CD14-positive monocyte (primary cell): ENCODE data around the gene BBS2. TPM values are rescaled to one million over a fixed set of nuclear protein-coding genes. Genes with fewer than 3 reads are reported as not detected.

ENCODE experiments used
- DNase-seq, 3 donors: peaks; one replicate each; pipeline ENCODE4 v3.0.0-alpha.2; 2011 to 2022
- H2AFZ ChIP-seq: 2 replicates; pipeline ENCODE4 v1.6.0; 2012; ENCODE audit warnings: mild to moderate bottlenecking, low read depth, low read length, inconsistent platforms; ENCODE audit not compliant: insufficient read depth, poor library complexity, severe bottlenecking
- H3K27ac ChIP-seq, 2 donors: 1 replicate in 1 of 2; 2 replicates in 1 of 2; pipeline ENCODE4 v1.5.1; 2012 to 2013; ENCODE audit warnings: low read length in 2 of 2, control low read depth in 1 of 2, inconsistent platforms in 1 of 2, low read depth in 1 of 2, mild to moderate bottlenecking in 1 of 2
- H3K27me3 ChIP-seq, 2 donors: one replicate each; pipeline versions ENCODE4 v1.6.0 to v1.6.1; 2011 to 2013; ENCODE audit warnings: low read length in 2 of 2; ENCODE audit not compliant: control insufficient read depth in 2 of 2, insufficient read depth in 2 of 2
- H3K36me3 ChIP-seq, 2 donors: replicated peaks in 1 of 2; 1 replicate in 1 of 2; 2 replicates in 1 of 2; pipeline versions ENCODE4 v1.5.1 to v1.6.1; 2012 to 2013; ENCODE audit warnings: low read length in 2 of 2, control low read depth in 1 of 2, inconsistent platforms in 1 of 2, mild to moderate bottlenecking in 1 of 2; ENCODE audit not compliant: insufficient read depth in 2 of 2, control insufficient read depth in 1 of 2
- H3K4me1 ChIP-seq, 2 donors: 1 replicate in 1 of 2; 2 replicates in 1 of 2; pipeline versions ENCODE4 v1.5.1 to v1.6.1; 2012 to 2013; ENCODE audit warnings: low read length in 2 of 2, control low read depth in 1 of 2, inconsistent platforms in 1 of 2, mild to moderate bottlenecking in 1 of 2, moderate library complexity in 1 of 2; ENCODE audit not compliant: insufficient read depth in 2 of 2, control insufficient read depth in 1 of 2
- H3K4me2 ChIP-seq: replicated peaks from 2 replicates; pipeline ENCODE3; 2012; ENCODE audit warnings: low read length, moderate library complexity, mild to moderate bottlenecking; ENCODE audit not compliant: poor library complexity, severe bottlenecking; ENCODE audit errors: extremely low read depth
- H3K4me3 ChIP-seq, 3 experiments: fragments of 200-600 bp in 1 of 3; sonication (generic) in 1 of 3; replicated peaks in 1 of 3; 1 replicate in 2 of 3; 2 replicates in 1 of 3; pipeline ENCODE4 v1.5.1; 2011 to 2013; ENCODE audit warnings: low read length in 3 of 3, mild to moderate bottlenecking in 3 of 3, control low read depth in 2 of 3, low read depth in 2 of 3, inconsistent platforms in 1 of 3, moderate library complexity in 1 of 3
- H3K79me2 ChIP-seq: 2 replicates; pipeline ENCODE4 v1.6.0; 2012; ENCODE audit warnings: mild to moderate bottlenecking, control low read depth, inconsistent platforms, low read length, moderate library complexity; ENCODE audit not compliant: insufficient read depth
- H3K9ac ChIP-seq: 2 replicates; pipeline ENCODE4 v1.6.0; 2017; ENCODE audit warnings: low read length, mild to moderate bottlenecking; ENCODE audit not compliant: insufficient read depth, poor library complexity, severe bottlenecking
- H3K9me3 ChIP-seq, 2 donors: replicated peaks in 1 of 2; 1 replicate in 1 of 2; 2 replicates in 1 of 2; pipeline versions ENCODE4 v1.5.1 to v1.6.1; 2012 to 2013; ENCODE audit warnings: low read length in 2 of 2, control low read depth in 1 of 2; ENCODE audit not compliant: control insufficient read depth in 1 of 2, insufficient read depth in 1 of 2
- H4K20me1 ChIP-seq: 2 replicates; pipeline ENCODE4 v1.6.0; 2012; ENCODE audit warnings: mild to moderate bottlenecking, low read length, control low read depth, moderate library complexity; ENCODE audit not compliant: insufficient read depth
- H3K27ac Mint-ChIP-seq, 7 donors: one replicate each; pipeline ENCODE4 v1.8.0; 2020; ENCODE audit warnings: mild to moderate bottlenecking in 7 of 7, mixed read lengths in 7 of 7, moderate library complexity in 6 of 7, inconsistent platforms in 2 of 7
- H3K27me3 Mint-ChIP-seq, 3 donors: one replicate each; pipeline ENCODE4 v1.8.0; 2021 to 2022; ENCODE audit warnings: low read depth in 3 of 3, mild to moderate bottlenecking in 3 of 3, mixed read lengths in 3 of 3, moderate library complexity in 3 of 3, inconsistent platforms in 1 of 3
- H3K36me3 Mint-ChIP-seq, 2 donors: one replicate each; pipeline ENCODE4 v1.8.0; 2020; ENCODE audit warnings: mixed read lengths in 2 of 2, inconsistent platforms in 1 of 2, mild to moderate bottlenecking in 1 of 2
- H3K4me1 Mint-ChIP-seq: one replicate; pipeline ENCODE4 v1.8.0; 2020; ENCODE audit warnings: mild to moderate bottlenecking, mixed read lengths
- H3K4me3 Mint-ChIP-seq, 2 donors: one replicate each; pipeline ENCODE4 v1.8.0; 2020; ENCODE audit warnings: mild to moderate bottlenecking in 2 of 2, mixed read lengths in 2 of 2, moderate library complexity in 1 of 2
- H3K9me3 Mint-ChIP-seq, 7 donors: one replicate each; pipeline ENCODE4 v1.8.0; 2020 to 2022; ENCODE audit warnings: mixed read lengths in 7 of 7, mild to moderate bottlenecking in 6 of 7, moderate library complexity in 6 of 7, inconsistent platforms in 2 of 7
- WGBS: methylation state at CpG from one replicate; pipeline ENCODE4 v1.1.5; 2013; ENCODE audit warnings: missing lambda C conversion rate; ENCODE audit not compliant: insufficient coverage; 5-methylcytosine and 5-hydroxymethylcytosine counted together
- intact Hi-C, 2 donors: fragments of 100-400 bp; cut with micrococcal nuclease; formaldehyde crosslinking; loops; one replicate each; pipeline versions ENCODE4 v1.15.0 to v1.15.1; 2023
- polyA plus RNA-seq, 3 donors: library from polyadenylated mRNA; depleted of rRNA in 1 of 3; unstranded in 2 of 3; stranded (reverse) in 1 of 3; fragments of 300-500 nt in 2 of 3; fragments of >200 nt in 1 of 3; fragmentation: Illumina TruSeq in 2 of 3; gene quantifications; 1 replicate in 2 of 3; 2 replicates in 1 of 3; pipeline ENCODE4 v1.2.3, GENCODE V29; 2012 to 2021
- TF ChIP-seq, protein P1 (sequence below): fragments of 200-600 bp; IDR thresholded peaks from one replicate; pipeline ENCODE4 v1.8.0; 2022; ENCODE audit warnings: antibody characterized with exemption, mild to moderate bottlenecking

The BBS2 gene
- polyA plus RNA-seq, 3 donors = 16.6 to 35.5 (median 18.8) TPM

DNA sequence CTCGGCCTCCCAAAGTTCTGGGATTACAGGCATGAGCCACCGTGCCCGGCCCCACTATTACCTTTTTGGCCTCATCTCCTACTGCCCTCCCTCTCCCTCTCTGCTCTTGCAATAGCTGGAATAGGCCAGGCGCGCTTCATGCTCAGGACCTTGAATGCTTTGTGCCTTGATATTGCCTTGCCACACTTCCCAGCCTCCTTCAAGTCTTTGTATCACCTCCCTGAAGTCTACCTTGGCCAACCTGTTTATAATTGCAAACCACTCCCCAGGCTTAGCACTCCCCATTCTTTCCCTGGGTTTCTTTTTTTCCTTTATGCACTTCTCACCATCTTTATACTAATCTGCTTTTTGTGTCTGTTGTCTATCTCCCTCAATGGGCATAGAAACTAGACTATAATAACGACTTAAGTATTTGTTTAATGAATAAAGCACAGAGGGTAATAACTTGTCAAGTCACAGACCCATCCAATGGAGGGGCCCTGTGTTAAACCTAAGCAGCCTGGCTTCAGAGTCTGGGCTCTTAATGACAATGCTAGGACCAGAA, 61.8 kb downstream of the BBS2 start:
- H2AFZ ChIP-seq = no peak overlapping the region
- H3K9ac ChIP-seq = no peak overlapping the region
- WGBS = 97% methylated on average over 5 of the region's 6 CpGs
- no peaks in the 10 kb centered on the region for H3K27me3 Mint-ChIP-seq
- H3K9me3 Mint-ChIP-seq = no peaks in the 10 kb centered on the region
- no peaks in the 10 kb centered on the region for H3K9me3 ChIP-seq
- no peak overlapping the region for H3K4me3 ChIP-seq
- H3K4me1 ChIP-seq = no peaks in the 10 kb centered on the region
- intact Hi-C loops = loop anchor here in 1 of 2 donors (10.0 kb wide), 1 partner anchor 147 kb away; the partner anchor contains the start of gene MT2A
- H3K36me3 ChIP-seq = peaks cover 48 to 95% of the 10 kb centered on the region in 2 donors
- TF ChIP-seq, protein P1, sequence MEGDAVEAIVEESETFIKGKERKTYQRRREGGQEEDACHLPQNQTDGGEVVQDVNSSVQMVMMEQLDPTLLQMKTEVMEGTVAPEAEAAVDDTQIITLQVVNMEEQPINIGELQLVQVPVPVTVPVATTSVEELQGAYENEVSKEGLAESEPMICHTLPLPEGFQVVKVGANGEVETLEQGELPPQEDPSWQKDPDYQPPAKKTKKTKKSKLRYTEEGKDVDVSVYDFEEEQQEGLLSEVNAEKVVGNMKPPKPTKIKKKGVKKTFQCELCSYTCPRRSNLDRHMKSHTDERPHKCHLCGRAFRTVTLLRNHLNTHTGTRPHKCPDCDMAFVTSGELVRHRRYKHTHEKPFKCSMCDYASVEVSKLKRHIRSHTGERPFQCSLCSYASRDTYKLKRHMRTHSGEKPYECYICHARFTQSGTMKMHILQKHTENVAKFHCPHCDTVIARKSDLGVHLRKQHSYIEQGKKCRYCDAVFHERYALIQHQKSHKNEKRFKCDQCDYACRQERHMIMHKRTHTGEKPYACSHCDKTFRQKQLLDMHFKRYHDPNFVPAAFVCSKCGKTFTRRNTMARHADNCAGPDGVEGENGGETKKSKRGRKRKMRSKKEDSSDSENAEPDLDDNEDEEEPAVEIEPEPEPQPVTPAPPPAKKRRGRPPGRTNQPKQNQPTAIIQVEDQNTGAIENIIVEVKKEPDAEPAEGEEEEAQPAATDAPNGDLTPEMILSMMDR = no peak
- no peak overlapping the region for H3K27ac Mint-ChIP-seq
- H3K27me3 ChIP-seq = no peaks in the 10 kb centered on the region
- H3K4me3 Mint-ChIP-seq = no peak overlapping the region
- H3K36me3 Mint-ChIP-seq = peaks cover 70 to 82% of the 10 kb centered on the region in 2 donors
- H3K27ac ChIP-seq = no peak overlapping the region
- H3K79me2 ChIP-seq = peaks cover 8% of the 10 kb centered on the region
- DNase-seq = no peak
- H3K4me2 ChIP-seq = no peak overlapping the region
- no peaks in the 10 kb centered on the region for H3K4me1 Mint-ChIP-seq
- no peaks in the 10 kb centered on the region for H4K20me1 ChIP-seq

DNA sequence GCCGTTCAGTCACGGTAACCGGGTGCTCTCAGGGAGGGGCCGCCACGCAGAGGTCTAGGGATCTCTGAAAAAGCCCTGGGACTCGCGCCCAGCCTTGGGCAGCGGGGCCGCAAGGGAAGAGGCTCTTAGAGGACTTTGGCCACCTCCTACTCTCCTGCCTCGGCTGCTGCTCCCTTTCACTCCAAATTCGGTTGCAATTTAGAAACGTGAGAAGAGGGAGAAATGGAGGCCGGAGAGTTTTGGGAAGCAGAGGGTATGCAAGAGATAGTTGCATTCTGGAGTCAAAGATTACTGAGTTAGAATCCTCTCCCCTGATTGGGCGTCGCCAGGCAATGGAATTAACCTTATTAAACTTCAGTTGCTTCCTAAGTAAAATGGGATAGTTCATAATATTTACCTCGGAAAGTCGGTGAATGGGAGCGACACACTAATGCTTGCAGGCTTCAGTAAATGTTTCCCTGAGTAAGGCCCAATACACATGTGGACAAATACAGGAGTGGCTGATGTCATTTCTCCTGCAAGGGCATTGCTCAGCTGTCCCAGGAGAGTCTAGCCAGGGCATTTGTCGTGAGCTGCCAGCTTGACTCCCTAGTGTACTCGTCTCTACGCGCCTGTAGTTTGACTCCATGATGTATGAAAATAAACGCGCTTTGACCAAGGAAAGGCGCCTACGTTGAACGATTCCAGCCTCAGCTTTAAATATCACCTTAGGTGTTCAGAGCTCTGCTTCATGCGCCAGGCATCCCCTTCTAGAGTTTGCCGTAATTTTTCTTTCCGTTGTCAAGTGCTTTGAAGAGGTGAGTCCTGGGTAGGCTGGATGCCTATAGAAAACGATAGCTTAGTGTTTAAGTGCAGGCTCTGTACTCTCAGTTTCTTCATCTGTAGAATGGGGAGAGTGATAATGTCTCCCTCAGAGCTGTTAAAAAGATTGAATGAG, 67.8 kb downstream of the BBS2 start:
- peak overlapping the region; percentile 96 for H2AFZ ChIP-seq
- intact Hi-C loops = loop anchor here (2.0 to 10.0 kb wide), 2 partner anchors 153 to 277 kb away; partner anchors contain the start of gene MT2A (in 1 of the 2)
- H3K4me1 Mint-ChIP-seq = peaks cover 29% of the 10 kb centered on the region

More for the DNA sequence above, 67.8 kb downstream of the BBS2 start:
- TF ChIP-seq, protein P1 = no peak
- peaks cover 33 to 38% of the 10 kb centered on the region in 2 donors for H3K36me3 Mint-ChIP-seq
- Histone ChIP-seq H3K27me3 (no peaks in the 10 kb centered on the region), H3K4me1 (peaks cover 20 to 26% of the 10 kb centered on the region in 2 donors), H3K27ac (peak overlapping the region; percentile 61 to 82), H3K9ac (peak overlapping the region; percentile 75), H4K20me1 (peaks cover 7% of the 10 kb centered on the region), H3K79me2 (peaks cover 64% of the 10 kb centered on the region), H3K4me2 (peak overlapping the region; percentile 97), H3K9me3 (no peaks in the 10 kb centered on the region), H3K4me3 (peak overlapping the region; percentile 74 to 87 (median 87)), H3K36me3 (peaks cover 19 to 45% of the 10 kb centered on the region in 2 donors)
- H3K9me3 Mint-ChIP-seq = peaks cover 0 to 1% (median 0%) of the 10 kb centered on the region in 7 donors
- H3K27me3 Mint-ChIP-seq = no peaks in the 10 kb centered on the region
- DNase-seq = peak in 1 of 3 donors; percentile 5
- peak overlapping the region; percentile 90 to 99 (median 93) for H3K27ac Mint-ChIP-seq
- peak overlapping the region; percentile 99 to 100 for H3K4me3 Mint-ChIP-seq
- WGBS = 18% methylated on average over 21 of the region's 31 CpGs
